Measurements from ENCODE around the gene HOXB5. TPM values are rescaled to one million over a fixed set of nuclear protein-coding genes. Genes with fewer than 3 reads are reported as not detected.

Gene HOXB5
- total RNA-seq, 1 experiment from 2014 or later: not detected

GRCh38 chr17:48616717-48617470 is 23.3 kb upstream of the HOXB5 start:
- Histone ChIP-seq H3K23me2 (ENCODE audit: insufficient read length, low read depth, low read length, poor library complexity, severe bottlenecking) (no peaks in the 10 kb centered on the region), H3K14ac (ENCODE audit: insufficient read depth, low read length) (no peak overlapping the region), H4K20me1 (ENCODE audit: control insufficient read depth, insufficient read depth, insufficient read length) (no peaks in the 10 kb centered on the region), H2BK12ac (ENCODE audit: insufficient read length, low read depth, low read length) (no peak overlapping the region), H3K9me3 (ENCODE audit: control insufficient read depth, low read depth, low read length) (no peaks in the 10 kb centered on the region), H2BK15ac (ENCODE audit: low read depth, low read length) (no peak overlapping the region), H3K23ac (ENCODE audit: insufficient read length, low read depth, low read length) (no peak overlapping the region), H3K79me1 (ENCODE audit: insufficient read depth, low read depth, low read length, poor library complexity, severe bottlenecking) (no peaks in the 10 kb centered on the region), H3T11ph (ENCODE audit: low read length) (no peak overlapping the region), H3K4me1 (ENCODE audit: insufficient read depth, low read length) (no peaks in the 10 kb centered on the region), H3K79me2 (ENCODE audit: insufficient read depth, low read length) (no peaks in the 10 kb centered on the region), H3K27ac (ENCODE audit: insufficient read length, low read depth, low read length) (no peak overlapping the region), H3K56ac (ENCODE audit: insufficient read length, low read depth, low read length) (no peak overlapping the region), H2AFZ (ENCODE audit: low read length) (no peak overlapping the region), H4K5ac (ENCODE audit: insufficient read length, low read depth, low read length) (no peak overlapping the region), H3K9ac (ENCODE audit: extremely low read depth, insufficient read length, low read length) (no peak overlapping the region), H2BK20ac (ENCODE audit: low read depth, low read length, poor library complexity, severe bottlenecking) (no peak overlapping the region), H4K8ac (replicated peaks; ENCODE audit: insufficient read length, low read depth, low read length) (no peak overlapping the region), H3K4me2 (ENCODE audit: insufficient read depth, insufficient read length, low read length) (no peak overlapping the region), H3K27me3 (ENCODE audit: insufficient read depth, low read length) (peaks cover 97% of the 10 kb centered on the region), H2BK5ac (ENCODE audit: insufficient read length, low read length) (no peak overlapping the region), H3K4ac (ENCODE audit: low read depth, low read length) (no peak overlapping the region), H4K91ac (ENCODE audit: insufficient read length, low read depth, low read length) (no peak overlapping the region), H2BK120ac (ENCODE audit: low read depth, low read length, poor library complexity, severe bottlenecking) (no peak overlapping the region), H3K18ac (ENCODE audit: insufficient read length, low read depth, low read length) (no peak overlapping the region), H2AK5ac (ENCODE audit: insufficient read length, low read length) (no peak overlapping the region)
- Mint-ChIP-seq H3K9me3 (peaks cover 5 to 30% of the 10 kb centered on the region in 2 experiments; a peak in 3 of 5 replicates), H3K36me3 (ENCODE audit: insufficient read depth in 1 of 3, low read depth in 3 of 3) (no peaks in the 10 kb centered on the region; a peak in 1 of 7 replicates), H3K4me1 (peaks cover 6 to 26% of the 10 kb centered on the region in 2 experiments), H3K27me3 (ENCODE audit: low read depth) (peaks cover 100% of the 10 kb centered on the region), H3K27ac (no peak overlapping the region), H3K4me3 (no peak overlapping the region)
- DNase-seq: no peak
- WGBS (ENCODE audit: extremely low coverage, insufficient read length, low lambda C conversion rate): no CpG with 5 or more reads among the region's 15 CpGs
- no peak for TF ChIP-seq CTCF (conservative IDR thresholded peaks at IDR 0.05)
